ENCODE data around the gene MFRP.
A peak's percentile ranks its signal among the peaks of the same experiment; 100 is the strongest.
"Not testable (repeated sequence)": the region's sequence is repeated elsewhere in the genome, so short reads cannot be mapped to it uniquely, and the experiment has no call there.

Gene MFRP

GRCh38 chr11:119346605-119347004 is at the start of gene MFRP:
TSS of gene MFRP (minus strand) at chr11:119346705. CDS start at chr11:119346513, 192 bp downstream.
- DNase-seq = no peak

GRCh38 chr11:119391275-119391674 is 44.8 kb upstream of the MFRP start:
- no peak for DNase-seq

GRCh38 chr11:119389611-119390254 is 43.2 kb upstream of the MFRP start:
- no peak for DNase-seq

GRCh38 chr11:119388103-119388502 is 41.6 kb upstream of the MFRP start:
- DNase-seq = no peak

- no peak for DNase-seq
Measured at GRCh38 chr11:119384332-119384731, 37.8 kb upstream of the MFRP start.

- DNase-seq = not testable (repeated sequence)
Measured at GRCh38 chr11:119382513-119382912, 36.0 kb upstream of the MFRP start.

GRCh38 chr11:119382101-119382500 is 35.6 kb upstream of the MFRP start:
- DNase-seq = no peak

- peak; percentile 66 for DNase-seq
Measured at GRCh38 chr11:119381181-119381988, 34.9 kb upstream of the MFRP start, which contains the start of gene USP2. TSS of gene USP2 (minus strand) at chr11:119381690. CDS start at chr11:119373480, 8,210 bp downstream.

GRCh38 chr11:119380827-119381180 is 34.3 kb upstream of the MFRP start:
- no peak for DNase-seq

GRCh38 chr11:119380160-119380826 is 33.8 kb upstream of the MFRP start:
- no peak for DNase-seq

- no peak for DNase-seq
Measured at GRCh38 chr11:119378851-119379465, 32.5 kb upstream of the MFRP start.

GRCh38 chr11:119377961-119378667 is 31.6 kb upstream of the MFRP start:
- no peak for DNase-seq

- DNase-seq = no peak
Measured at GRCh38 chr11:119377112-119377901, 30.8 kb upstream of the MFRP start.

GRCh38 chr11:119376197-119376847 is 29.8 kb upstream of the MFRP start:
- DNase-seq = peak; percentile 47

GRCh38 chr11:119375337-119376196 is 29.1 kb upstream of the MFRP start:
- no peak for DNase-seq

GRCh38 chr11:119374632-119375336 is 28.3 kb upstream of the MFRP start:
- DNase-seq = no peak

GRCh38 chr11:119373921-119374631 is 27.6 kb upstream of the MFRP start:
- peak; percentile 22 for DNase-seq

GRCh38 chr11:119373059-119373920 is 26.8 kb upstream of the MFRP start:
- DNase-seq = no peak

All from NCI-H524 treated with DMSO at 0.1 percent for 48 hours (cell line).